ENCODE results near the gene CNRIP1.

- TF ChIP-seq CTCF (IDR thresholded peaks at IDR 0.05) (no peak), POLR2A (IDR thresholded peaks at IDR 0.05) (no peak)
Measured at GRCh38 chr2:68320118-68320641, 431 bp upstream of the CNRIP1 start.
